Cortex of kidney (tissue), 1 donor: Measurements from ENCODE around the gene EMP3.
"Not testable (repeated sequence)": the region's sequence is repeated elsewhere in the genome, so short reads cannot be mapped to it uniquely, and the experiment has no call there.

Experiments used
- DNase-seq: peaks from one replicate; lab custom pipeline; 2025; lab: John Stamatoyannopoulos, UW

EMP3 gene, protein sequence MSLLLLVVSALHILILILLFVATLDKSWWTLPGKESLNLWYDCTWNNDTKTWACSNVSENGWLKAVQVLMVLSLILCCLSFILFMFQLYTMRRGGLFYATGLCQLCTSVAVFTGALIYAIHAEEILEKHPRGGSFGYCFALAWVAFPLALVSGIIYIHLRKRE

DNA sequence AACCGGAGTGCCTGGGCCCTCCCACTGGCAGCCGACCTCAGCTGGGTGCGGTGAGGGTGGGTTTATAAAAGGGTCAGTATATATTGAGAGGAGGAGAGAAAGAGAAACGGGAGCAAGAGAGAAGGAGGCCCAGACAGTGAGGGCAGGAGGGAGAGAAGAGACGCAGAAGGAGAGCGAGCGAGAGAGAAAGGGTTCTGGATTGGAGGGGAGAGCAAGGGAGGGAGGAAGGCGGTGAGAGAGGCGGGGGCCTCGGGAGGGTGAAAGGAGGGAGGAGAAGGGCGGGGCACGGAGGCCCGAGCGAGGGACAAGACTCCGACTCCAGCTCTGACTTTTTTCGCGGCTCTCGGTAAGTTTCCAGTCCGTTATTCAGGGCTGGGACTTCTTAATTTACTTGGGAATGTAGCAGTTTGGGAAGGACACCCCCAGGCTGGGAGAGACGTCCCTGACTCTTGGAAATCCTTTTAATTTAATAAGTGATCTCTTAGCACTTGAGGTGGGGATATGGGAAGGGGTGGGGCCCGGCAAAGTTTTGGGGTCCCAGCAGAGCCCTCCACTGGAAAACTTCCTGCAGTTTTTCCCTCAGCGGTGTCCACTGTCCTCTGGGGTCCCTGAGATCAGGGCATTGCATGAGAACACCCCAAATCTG lies at the start of gene EMP3:
TSS of gene EMP3 (plus strand) at position 288 of the 646 bp plus-strand sequence. CDS start 1,293 bp downstream, outside the sequence.
- DNase-seq: no peak

DNA sequence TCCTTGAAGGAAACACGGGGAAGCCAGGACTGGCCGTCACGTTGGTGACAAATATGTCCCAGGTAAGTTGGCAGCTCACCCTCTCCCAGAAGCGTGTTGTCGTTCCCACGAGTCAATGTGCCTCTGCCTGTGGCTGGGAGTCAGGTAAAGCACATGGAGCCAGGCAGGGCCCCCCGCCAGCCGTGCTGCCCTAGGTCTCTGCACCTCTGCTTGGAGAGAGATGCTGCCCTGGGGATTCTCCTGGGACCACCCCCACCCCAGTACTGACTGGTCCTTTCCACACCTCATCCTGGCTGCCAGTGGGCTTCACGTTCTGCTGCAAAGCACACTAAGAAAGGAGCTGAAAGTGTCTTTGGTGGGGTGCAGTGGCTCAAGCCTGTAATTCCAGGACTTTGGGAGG lies 45.6 kb upstream of the EMP3 start:
- DNase-seq: no peak

DNA sequence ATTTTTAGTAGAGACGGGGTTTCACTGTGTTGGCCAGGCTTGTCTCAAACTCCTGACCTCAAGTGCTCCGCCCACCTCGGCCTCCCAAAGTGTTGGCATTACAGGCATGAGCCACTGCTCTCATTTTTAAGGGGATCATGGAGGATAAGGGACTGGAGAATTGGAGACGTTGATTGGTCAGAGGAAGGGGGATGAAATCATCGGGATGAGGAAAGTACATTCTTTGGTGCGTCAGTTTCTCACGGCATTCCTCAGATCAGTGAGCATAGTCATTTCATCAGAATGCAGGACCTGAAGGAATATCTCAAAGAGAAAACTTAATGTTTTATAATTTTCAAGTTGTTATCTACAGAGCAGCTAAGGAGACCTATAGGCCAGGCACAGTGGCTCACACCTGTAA lies 41.4 kb upstream of the EMP3 start:
- no peak for DNase-seq

DNA sequence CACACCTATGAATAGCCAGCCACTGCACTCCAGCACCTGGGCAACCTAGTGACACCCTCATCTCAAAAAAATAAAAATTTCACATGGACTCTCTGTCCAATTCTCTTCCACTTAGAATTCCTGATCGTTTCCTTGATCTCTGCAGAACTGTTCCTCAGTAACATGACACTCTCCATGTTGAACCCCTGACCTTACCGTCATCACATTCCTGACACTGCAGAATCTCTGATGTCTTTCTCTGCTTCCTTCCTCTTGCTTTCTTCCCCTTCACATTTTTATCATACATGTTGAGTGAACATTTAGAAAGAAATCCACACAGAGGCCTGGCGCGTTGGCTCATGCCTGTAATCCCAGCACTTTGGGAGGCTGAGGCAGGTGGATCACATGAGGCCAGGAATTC lies 40.5 kb upstream of the EMP3 start:
- no peak for DNase-seq

- no peak for DNase-seq
Observed at GRCh38 chr19:48287748-48288147, 37.6 kb upstream of the EMP3 start.

GRCh38 chr19:48290401-48290770 lies 35.0 kb upstream of the EMP3 start:
- DNase-seq: no peak

- DNase-seq: no peak
Observed at GRCh38 chr19:48290771-48291488, 34.4 kb upstream of the EMP3 start.

DNA sequence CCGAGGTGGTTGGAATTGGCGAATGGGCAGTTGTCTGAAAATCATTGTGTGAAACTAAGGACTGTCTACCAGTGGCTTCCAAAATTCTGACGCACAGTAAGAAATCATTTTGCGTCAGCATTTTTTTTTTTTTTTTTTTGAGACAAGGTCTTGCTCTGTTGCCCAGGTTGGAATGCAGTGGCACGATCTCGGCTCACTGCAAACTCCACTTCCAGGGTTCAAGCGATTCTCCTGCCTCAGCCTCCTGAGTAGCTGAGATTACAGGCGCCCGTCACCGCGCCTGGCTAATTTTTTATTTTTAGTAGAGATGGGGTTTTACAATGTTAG lies 33.9 kb upstream of the EMP3 start:
- not testable (repeated sequence) for DNase-seq

GRCh38 chr19:48292798-48293197 lies 32.6 kb upstream of the EMP3 start:
- DNase-seq: no peak

GRCh38 chr19:48295458-48295857 lies 29.9 kb upstream of the EMP3 start:
- no peak for DNase-seq

- DNase-seq: no peak
Observed at GRCh38 chr19:48296963-48297734, 28.2 kb upstream of the EMP3 start.

DNA sequence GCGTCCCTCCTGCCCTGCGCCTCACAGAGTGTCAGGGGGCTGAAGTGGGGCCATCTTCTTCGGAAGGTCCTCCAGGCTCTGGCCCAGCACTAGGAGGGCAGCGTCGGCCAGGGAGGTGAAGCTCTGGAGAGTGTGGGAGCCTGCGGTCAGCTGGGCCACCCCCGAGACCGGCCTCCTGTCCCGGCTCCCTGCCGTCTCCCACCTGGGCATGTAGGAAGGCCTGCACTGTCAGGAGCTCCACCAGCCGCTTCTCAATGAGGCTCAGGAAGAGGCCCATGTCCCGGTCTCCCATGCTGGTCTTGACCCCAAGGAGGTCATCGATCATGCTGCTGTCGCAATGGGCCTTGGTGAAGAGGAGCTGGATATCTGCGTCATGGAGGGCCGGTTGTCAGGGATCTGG lies 27.4 kb upstream of the EMP3 start:
- no peak for DNase-seq

DNA sequence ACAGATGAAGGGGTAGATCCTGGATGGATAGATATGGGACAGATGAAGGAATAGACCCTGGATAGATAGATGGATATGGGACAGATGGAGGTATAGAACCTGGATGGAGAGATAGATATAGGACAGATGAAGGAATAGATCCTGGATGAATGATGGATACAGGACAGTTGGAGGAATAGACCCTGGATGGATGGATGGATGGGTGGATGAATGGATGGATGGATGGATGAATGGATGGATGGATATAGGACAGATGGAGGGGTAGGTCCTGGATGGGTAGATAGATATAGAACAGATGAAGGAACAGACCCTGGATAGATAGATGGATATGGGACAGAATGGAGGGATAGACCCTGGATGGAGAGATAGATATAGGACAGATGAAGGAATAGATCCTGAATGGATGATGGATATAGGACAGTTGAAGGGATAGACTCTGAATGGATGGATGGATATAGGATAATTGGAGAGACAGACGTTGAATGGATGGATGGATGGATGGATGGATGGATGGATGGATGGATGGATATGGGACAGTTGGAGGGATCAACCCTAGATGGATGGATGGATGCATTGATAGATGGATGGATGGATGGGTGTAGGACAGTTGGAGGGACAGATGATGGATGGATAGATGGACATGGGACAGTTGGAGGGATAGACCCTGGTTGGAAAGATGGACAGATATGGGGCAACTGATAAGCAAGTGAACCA lies 23.3 kb upstream of the EMP3 start:
- DNase-seq: no peak

- DNase-seq: no peak
Observed at GRCh38 chr19:48302600-48302959, 22.8 kb upstream of the EMP3 start.

- DNase-seq: no peak
Observed at GRCh38 chr19:48303367-48303766, 22.0 kb upstream of the EMP3 start.

GRCh38 chr19:48303866-48304265 lies 21.5 kb upstream of the EMP3 start:
- DNase-seq: no peak

DNA sequence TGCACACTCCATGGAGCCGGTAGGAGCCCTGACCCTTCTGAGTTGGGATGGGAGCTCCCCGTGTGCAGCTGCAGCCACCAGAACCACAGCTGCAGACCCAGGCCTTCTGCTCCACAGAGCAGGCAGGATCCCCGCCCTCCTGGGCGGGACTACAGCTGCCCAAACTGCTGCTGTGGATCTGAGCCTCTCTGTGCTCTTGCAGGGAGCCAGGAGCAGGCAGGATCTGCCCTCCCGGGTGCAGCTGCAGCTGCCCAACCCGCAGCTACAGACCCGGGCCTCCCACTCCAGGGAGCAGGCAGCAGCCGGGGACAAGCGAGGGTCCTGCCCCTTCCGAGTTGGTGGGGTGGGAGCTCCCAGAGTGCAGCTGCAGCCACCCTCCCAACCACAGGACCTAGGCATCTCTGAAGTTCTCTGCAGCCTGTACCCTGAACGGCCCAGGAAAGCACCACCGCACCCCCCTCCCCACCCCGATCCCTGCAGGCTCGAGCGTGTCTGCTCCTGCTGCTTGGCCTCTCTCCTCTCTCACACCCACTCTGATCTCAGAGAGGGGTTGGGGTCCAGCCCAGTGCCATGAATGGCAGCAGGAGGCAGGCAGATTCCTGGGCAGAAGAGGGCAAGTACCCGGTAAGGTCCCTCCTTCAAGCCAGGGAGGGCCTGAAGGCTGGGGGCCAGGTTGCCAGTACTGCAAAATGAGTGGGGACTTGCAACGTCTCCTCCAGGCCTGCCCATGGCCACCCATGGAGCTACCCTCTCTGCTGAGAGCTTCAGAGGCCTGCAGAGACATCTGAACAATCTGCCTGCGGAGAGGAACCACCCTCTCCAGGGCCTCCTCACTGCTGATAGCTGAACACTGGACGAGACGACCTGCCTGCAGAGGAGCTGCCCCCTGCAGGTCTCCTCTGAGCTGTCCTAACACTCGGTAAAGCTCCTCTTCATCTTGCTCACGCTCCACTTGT lies 16.4 kb upstream of the EMP3 start:
- no peak for DNase-seq

DNA sequence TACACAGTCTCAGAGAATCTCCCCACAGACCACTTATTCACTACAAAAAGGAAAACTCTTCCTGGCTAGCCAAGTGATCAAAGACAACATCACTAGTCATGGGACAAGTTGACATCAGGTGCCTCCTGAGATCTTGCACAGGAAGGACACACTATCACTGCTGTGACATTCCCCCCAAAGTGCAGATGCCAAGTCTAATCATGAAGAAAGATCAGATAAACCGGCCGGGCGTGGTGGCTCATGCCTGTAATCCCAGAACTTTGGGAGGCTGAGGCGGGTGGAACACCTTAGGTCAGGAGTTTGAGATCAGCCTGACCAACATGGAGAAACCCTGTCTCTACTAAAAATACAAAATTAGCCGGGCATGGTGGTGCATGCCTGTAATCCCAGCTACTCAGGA lies 15.6 kb upstream of the EMP3 start:
- not testable (repeated sequence) for DNase-seq

DNA sequence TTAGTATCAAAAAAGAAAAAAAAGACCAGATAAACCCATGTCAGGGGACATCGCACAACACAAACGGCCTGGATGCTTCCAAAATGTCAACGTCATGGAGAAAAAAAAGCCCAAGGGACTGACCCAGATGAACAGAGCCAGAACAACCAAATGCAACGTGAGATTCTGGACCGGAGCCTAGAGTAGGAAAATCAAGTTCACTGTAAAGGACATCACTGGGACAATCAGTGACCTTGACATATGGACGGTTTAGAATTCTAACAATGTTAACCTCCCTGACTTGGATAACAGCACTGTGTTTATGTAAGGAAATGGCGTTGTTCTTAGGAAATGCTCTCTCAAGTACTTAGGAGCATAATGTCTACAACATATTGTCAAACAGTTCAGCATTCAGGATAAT lies 15.1 kb upstream of the EMP3 start:
- DNase-seq: no peak

- no peak for DNase-seq
Observed at GRCh38 chr19:48311384-48311783, 14.0 kb upstream of the EMP3 start.

GRCh38 chr19:48315712-48316111 lies 9.6 kb upstream of the EMP3 start:
- DNase-seq: no peak
